KBM-7 (cell line): Measurements from ENCODE around the gene MOB1A.
"Not testable (repeated sequence)": the region's sequence is repeated elsewhere in the genome, so short reads cannot be mapped to it uniquely, and the experiment has no call there.

Experiments used
- DNase-seq: peaks from one replicate; pipeline ENCODE4 v3.0.0-alpha.2; 2015
- in situ Hi-C: fragments of 300-500 bp; cut with MboI; formaldehyde crosslinking; loops from 2 replicates; pipeline ENCODE4 v1.14.3; 2020; ENCODE audit warnings: low sequenced_read_pairs, low pct_unique_long_range_greater_than_20kb, mixed read lengths

Gene MOB1A

DNA sequence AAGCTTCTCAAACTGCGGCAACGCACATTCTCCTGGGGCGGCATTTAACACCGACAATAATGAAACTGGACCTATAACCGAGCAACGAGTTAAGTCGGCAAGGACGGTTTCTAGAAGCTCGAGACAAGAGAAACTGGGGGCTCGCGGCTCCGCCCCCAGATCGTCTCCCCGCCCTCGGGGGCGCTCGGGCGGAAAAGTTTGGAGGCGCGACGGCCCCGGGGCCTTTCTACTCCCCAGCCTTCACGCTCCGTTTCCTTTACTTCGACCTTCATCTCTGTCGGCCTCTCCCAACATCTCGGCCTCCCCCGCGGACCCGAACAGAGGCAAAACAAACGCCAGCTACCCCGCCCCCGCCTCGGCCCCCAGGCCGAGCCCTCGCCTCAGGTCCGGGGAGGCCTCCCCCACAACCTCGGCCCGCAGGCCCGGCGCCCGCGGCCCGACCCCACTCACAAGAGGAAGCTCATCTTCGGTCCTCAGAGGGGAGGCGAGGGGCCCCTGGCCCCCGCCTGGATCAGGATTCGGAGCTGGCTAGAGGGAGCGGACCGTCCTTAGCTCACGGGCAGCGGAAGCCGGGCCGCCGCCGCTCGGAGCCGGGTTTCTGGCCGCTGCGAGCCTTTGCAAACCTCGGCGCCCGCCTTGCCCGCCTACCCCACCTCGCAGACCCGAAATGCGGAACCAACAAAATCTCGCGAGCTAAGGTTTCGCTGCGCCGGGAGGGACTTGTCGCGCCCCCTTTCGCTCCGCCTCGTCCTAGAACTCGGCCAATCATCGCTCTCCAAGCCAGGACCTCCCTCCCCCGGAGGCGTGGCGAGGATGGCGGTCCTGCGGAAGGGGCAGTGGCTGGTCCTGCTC lies at the start of gene MOB1A:
Gene MOB1A (minus strand): TSS at position 669 of the 852 bp plus-strand sequence. CDS start 205 bp downstream, at position 464.
- DNase-seq, result peak; percentile 99
- in situ Hi-C loops, result no loop called here

DNA sequence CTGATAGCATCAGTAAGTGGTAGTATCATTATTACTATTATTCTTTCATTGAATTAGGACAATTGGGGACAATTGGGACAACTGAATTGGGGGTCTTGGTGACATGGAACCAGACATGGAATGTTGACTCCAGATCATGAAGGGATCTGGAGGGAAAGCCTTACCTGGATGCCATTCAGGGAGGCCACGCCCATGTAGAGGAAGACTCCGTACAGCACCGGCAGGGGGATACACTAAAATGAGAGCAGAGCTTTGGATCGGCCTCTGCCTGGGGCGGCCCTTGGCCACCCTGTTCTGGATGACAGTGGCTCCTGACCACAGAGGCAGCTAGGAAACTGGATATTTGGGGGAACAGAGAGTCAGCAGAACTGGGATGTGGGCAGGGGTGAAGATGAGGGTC lies 49.0 kb upstream of the MOB1A start:
- no peak for DNase-seq
- in situ Hi-C loops, result no loop called here

DNA sequence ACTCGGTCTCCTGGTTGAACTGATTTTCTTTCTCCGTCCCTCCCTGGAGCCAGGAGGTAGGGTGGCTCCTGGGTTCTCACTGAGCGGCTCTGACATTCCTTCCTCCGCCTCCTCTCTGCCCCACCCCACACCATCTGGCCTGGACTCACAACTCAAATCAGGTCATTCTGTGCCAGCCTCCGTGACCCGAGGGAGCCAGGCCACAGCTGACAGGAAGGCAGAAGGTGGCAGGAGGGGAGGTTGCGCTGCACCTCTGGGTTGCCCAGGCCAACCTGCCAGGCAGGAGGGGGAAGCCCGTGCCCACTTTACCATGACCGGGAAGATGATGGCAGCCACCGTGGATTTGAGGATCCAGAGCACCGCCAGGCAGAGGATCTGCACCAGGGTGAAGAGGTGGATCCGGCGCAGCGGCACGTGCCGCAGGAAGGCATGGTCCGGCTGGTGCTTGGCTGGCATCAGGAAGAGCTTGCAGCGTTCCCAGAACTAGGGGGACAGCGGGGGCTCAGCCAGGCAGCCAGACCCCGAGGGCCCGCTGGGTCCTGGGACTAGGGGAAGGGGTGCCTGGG lies 48.1 kb upstream of the MOB1A start:
- DNase-seq, result no peak
- in situ Hi-C loops, result no loop called here

DNA sequence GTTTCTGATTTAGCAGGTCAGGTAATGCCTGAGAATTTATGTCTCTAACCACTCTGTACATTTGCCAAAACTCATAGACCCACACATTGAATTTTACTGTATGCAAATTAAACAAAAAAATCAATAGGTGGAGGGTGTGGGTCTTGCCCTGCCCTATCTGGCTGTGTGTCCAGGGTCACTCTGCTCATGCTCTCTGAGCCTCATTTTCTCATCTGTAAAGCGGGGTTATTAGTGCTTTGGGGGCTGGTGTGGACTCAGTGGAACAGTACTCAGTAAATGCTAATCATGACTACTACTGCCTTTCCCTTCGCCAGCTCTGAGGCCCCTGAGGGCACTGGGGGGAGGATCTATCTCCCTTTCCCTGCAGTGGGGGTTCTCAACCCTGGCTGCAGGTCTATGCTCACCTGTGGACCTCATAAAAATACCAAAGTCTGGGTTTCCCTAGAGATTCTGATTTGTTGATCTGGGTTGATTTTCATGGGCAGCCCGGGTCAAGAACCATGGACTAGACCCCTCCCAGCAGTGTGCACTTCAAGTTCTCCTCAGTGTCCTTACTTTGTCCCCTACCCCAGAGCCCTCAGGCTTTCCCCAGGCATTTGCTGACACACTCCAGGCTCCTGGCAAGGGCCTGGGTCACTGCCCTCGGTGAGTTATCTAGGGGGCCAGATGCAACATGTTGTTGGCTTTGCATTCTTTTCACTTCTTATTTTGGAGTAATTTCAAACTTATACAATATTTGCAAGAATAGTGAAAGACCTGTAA lies 47.2 kb upstream of the MOB1A start:
- DNase-seq, result no peak
- in situ Hi-C loops, result no loop called here

DNA sequence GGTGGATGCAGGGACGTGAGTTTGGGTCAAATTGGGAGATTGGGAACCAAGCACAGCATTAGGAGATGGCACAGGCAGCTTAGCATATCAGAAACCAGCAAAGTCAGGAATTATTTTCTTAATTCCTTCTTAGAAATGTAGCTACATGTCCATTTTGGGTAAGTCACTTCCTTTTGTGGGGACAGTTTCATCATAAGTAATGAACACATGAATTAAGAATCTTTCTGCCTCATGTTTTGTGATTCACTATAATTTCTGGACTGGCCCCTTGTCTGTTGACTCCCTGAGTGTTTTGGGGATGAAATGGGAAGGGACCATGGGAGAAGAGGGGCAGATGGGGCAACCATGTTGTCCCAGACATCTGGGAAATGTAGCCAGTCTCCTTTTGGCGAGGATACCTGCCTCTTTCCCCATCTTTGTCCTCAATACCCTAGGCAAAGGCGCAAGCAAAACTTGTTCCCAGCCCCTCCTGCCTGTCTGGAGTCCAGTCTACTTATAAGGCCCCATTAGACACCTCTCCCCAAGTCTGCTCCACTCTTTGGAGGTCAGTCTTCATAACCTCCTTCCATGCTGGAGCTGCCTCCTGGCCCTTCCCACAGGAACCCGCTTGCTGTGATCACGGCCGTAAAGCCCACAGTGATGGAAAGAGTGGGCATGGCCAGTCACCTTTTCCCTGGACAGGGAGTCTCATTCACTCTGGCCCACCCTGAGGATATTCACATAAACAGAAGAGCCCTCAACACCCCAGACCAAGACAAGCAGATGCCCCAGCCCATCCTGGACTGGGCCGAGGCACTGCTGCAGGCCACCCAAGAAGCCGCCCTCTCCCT lies 45.5 kb upstream of the MOB1A start:
- in situ Hi-C loops, result no loop called here
- DNase-seq, result no peak

DNA sequence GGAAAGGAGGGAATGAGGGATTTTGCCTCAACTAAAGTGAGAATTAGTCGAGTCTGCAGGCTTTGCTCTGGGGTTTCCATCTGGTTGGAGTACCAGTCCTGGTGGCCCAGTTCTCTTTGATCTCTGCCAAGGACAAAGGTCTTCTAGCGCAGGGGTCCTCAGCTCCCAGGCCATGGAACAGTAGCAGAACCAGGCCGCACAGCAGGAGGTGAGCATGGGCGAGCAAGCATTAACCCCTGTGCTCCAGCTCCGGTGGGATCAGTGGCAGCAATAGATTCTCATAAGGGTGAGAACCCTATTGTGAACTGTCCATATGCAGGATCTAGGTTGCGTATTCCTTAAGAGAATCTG lies 43.6 kb upstream of the MOB1A start:
- DNase-seq, result no peak
- in situ Hi-C loops, result no loop called here

DNA sequence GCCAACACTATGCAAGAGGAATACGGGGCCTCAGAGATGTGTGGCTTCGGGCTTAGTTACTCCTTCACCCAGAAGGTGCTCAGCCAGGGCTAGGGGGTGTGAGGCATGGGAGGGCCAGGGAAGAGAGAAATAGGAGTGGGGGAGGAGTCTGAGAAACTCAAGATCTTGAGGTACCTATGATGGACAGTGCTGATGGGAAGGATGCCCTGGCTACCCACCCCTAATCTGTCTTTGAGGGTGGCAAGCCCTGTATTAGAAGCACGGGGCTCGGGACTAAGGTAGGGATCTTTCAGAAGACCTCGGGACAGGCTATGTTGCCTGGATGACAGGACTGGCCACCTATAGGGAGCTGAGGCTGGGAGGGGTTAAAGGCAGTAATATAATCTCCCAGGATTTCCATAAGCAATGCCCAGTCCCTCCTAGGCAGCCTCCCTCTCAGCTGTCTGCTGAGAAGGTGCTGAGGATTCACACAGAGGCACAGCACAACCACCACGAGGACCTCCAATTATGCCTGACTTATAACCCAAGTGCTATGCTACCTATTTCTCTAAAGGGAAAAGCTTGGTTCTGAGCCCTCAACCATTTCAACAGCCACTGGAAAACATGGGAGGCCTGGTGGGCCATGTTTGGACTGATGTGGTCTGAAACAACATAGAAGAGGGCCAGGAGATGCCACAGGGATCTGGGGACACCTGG lies 43.1 kb upstream of the MOB1A start:
- in situ Hi-C loops, result no loop called here
- DNase-seq, result no peak

DNA sequence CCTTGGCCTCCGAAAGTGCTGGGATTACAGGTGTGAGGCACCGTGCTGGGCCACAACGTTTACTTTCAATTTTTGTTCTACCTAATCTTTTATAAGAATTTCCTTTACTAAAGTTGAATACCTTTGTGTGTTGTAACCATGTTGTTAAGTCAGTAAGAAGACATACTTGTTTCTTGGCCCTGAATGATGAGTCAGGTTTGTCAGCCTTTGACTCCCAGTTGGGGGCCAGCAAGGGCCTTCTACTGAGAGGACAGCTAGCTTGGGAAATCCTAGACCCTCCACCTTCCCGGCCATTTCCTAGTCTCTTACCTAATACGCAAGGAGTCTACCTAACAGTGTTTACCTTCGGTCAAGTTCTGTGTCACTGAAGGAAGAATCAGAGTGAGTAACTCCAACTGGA lies 42.4 kb upstream of the MOB1A start:
- no peak for DNase-seq
- in situ Hi-C loops, result no loop called here

DNA sequence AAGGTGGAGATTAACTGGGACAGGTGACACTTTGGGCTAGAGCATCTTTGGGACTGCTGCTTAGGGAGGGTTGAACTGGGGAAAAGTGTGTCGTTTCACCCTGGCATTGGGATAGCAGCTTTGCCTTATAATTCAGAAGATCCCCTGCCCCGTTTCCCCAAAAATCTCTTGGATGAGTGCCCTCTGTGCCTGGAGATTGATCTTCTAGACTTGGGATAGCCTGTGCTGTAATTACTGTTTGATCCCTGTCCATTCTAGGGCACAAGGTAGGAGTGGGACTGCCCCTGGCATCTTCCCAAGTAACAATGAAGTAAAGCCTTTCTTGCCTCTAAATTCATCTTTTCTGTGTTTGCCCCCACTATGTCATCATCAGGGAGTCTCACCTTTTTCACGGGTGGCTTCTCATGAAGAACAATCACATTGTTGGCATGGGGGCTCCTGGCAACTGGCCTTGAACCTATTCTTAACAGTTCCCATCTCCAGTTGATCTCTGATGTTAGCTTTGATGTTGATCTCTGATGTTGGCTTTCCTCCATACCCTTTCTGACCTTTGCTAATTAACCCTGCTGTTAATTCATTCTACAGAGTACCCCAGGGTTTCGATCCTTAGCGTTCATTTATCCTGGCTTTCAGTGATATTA lies 41.3 kb upstream of the MOB1A start:
- DNase-seq, result no peak
- in situ Hi-C loops, result no loop called here

DNA sequence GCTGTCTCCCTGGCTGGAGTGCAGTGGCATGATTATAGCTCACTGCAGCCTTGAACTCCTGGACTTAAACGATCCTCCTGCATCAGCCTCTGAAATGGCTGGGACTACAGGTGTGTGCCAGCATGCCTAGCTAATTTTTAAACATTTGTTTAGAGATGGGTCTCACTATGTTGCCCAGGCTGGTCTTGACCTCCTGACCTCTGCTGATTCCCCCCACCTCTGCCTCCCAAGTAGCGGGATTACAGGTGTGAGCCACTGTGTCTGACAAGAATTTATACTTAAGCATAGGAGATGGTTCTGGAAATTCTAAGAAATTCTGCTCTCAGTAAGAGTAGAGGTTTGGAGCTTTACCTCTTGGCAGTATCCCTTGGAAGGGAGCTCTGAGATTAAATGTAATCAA lies 38.0 kb upstream of the MOB1A start:
- in situ Hi-C loops, result no loop called here
- no peak for DNase-seq

DNA sequence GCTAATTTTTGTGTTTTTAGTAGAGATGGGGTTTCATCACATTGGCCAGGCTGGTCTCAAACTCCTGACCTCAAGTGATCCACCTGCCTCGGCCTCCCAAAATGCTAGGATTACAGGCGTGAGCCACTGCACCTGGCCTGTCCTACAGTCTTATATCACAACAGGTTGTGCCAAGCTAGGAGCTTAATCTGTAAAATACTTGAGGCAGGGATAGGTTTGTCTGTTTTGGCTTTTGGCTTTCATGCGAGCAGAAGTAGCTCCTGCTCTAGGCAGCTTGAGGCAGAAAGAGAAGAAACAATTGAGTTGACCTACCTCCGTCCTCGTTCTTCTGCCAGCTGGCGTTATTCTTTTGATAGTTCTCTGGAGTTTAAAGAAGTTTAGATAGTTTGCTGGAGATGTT lies 37.1 kb upstream of the MOB1A start:
- in situ Hi-C loops, DNase-seq: not testable (repeated sequence)

DNA sequence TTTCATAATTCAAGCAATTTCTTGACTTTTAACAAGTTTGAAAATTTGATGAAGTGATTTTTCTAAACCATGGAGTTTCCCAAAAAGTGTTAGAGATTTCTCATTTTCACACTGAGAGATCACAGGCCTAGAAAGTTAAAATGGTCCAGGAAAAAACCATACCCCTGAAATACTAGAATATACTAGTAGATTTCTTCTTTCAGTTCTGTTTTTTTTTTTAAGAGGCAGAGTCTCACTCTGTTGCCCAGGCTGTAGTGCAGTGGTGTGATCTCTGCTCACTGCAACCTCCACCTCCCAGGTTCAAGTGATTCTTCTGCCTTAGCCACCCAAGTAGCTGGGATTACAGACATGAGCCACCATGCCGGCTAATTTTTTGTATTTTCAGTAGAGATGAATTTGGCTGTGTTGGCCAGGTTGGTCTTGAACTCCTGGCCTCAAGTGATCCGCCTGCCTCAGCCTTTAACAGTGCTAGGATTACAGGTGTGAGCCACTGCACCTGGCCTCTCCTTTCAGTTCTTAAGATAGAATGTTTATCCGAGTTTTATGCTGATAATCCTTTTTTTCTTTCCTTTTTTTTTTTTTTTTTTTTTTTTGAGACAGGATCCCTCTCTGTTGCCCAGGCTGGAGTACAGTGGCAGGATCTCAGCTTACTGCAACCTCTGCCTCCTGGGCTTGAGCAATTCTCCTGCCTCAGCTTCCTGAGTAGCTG lies 34.2 kb upstream of the MOB1A start:
- in situ Hi-C loops, result no loop called here
- DNase-seq, result no peak

DNA sequence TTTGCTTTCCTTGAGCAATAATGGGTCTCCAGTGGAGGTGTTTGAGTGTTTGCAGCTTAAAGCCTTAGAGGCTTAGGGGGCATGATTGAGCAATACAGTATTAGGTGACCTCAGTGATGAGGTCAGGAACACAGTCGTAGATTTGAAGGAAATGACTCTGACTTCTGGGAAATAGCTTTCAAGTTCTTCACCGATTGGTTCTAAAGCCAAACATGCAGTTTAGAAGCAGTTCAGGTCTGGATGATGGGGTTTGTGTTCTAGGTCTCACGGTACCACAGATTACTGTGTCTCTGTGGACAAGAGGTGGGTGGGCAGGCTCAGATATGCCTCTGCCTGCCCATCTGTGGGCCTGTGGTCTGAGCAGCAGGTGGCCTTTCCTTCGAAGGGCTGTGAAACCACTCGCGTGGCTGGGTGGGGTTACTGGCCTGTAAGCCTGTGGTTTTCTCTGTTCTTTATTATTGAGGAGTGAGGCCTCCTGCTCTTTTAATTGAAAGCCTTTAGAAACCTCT lies 27.6 kb upstream of the MOB1A start:
- in situ Hi-C loops, result no loop called here
- DNase-seq, result peak; percentile 86

DNA sequence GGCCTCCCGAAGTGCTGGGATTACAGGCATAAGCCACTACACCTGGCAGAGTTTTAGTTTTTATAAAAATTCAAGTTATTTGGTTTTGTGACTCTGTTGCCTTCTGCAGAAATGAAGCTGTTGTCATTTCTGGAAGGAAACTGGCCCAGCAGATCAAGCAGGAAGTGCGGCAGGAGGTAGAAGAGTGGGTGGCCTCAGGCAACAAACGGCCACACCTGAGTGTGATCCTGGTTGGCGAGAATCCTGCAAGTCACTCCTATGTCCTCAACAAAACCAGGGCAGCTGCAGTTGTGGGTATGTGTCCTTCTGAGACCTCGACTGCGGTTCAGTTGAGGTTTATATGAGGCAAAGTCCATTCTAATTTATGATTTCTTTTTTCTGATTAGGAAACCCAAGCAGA lies 26.9 kb upstream of the MOB1A start:
- in situ Hi-C loops, result no loop called here
- DNase-seq, result peak; percentile 40

DNA sequence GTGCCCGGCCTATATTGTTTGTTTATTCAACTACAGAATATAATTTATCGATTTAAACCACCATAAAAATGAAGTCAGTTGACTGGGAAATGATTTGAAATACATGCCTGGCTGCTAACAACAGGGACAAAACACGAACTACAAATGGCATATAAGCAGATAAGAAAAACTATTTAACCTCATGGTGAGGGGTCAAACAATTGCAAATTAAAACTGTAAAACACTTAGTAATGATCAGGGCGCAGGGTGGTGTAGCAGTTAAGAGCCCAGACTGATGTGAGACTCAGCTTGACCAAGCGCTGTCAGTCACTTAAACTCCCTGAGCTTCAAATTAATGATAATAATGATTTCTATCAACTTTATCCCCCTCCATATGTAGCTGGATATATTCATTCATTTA lies 26.4 kb upstream of the MOB1A start:
- in situ Hi-C loops, result no loop called here
- DNase-seq, result no peak

DNA sequence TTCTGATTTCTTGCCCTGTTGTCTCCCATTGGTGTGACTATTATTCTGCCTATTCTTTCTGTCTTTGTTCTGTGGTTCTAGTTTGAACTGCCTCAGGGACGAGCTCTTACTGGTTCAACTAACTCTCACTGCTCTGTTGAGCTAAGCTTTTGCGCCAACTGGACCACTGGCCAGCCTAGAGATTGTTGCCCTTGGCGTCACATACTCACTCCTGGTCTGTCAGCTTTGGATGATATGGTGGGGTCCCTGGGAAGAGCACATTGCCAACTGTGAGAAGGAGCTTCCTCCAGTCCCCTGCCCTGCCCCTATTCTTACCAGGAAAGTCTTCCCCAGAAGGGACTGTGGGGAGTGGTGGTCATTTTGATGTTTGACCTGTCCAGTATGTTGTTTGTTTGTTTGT lies 25.8 kb upstream of the MOB1A start:
- no peak for DNase-seq
- in situ Hi-C loops, result no loop called here

DNA sequence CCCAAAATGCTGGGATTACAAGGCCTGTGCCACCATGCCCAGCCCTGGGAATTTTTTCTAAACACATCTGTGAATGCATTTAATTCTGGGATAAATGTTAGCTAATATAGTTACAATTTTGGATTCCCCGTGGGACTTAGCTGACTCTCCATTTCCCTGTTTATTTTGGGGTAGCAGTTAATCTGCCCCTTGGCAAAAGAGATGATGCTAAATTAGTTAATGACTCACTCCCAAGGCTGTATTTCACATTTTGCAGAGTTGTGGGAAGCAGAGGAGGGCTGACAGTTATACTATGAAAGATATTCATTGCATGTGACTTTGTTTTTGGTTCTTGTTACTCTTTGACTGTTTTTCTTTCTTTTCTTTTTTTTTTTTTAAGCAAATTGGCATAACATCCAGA lies 22.9 kb upstream of the MOB1A start:
- DNase-seq, result no peak
- in situ Hi-C loops, result no loop called here

DNA sequence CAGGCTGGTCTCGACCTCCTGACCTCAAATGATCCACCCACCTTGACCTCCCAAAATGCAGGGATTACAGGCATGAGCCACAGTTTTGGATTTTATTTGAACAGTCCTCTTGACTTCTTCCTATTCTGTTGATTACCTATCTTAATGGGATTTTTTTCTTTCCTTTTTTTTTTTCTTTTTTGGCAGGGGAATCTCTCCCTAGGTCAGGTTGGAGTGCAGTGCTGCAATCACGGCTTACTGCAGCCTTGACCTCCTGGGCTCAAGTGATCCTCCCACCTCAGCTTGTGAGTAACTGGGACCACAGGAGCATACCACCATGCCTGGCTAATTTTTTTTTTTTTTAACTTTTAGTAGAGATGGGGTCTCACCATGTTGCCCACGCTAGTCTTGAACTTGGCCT lies 22.5 kb upstream of the MOB1A start:
- in situ Hi-C loops, result no loop called here
- DNase-seq, result no peak
